ENCODE measurements around the gene EYS.

EYS gene

DNA sequence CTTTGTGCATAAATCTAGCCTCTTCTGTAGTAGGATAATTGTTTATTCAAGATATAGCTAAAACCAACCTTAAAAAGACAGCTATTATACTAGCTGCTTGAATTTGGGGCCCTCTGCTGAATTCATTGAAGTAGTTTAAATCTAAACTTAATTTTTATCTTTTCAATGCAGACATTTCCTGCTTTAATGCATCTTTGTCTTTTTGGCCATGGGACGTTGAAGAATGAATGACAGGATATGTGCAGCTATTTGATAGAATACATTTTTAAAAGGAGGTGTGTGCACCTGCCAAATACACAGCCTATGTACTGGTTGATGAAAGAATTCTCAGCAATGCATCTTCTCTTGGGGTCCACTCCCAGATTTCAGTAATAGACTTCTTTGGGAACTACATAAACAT is 1546.5 kb downstream of the EYS start:
- no peak overlapping the region for H3K4me3 ChIP-seq
- TF ChIP-seq, protein P1, sequence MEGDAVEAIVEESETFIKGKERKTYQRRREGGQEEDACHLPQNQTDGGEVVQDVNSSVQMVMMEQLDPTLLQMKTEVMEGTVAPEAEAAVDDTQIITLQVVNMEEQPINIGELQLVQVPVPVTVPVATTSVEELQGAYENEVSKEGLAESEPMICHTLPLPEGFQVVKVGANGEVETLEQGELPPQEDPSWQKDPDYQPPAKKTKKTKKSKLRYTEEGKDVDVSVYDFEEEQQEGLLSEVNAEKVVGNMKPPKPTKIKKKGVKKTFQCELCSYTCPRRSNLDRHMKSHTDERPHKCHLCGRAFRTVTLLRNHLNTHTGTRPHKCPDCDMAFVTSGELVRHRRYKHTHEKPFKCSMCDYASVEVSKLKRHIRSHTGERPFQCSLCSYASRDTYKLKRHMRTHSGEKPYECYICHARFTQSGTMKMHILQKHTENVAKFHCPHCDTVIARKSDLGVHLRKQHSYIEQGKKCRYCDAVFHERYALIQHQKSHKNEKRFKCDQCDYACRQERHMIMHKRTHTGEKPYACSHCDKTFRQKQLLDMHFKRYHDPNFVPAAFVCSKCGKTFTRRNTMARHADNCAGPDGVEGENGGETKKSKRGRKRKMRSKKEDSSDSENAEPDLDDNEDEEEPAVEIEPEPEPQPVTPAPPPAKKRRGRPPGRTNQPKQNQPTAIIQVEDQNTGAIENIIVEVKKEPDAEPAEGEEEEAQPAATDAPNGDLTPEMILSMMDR (IDR thresholded peaks at IDR 0.05), result no peak
- no peak overlapping the region for H3K27ac ChIP-seq
- no peak for DNase-seq (ENCODE audit: low spot score)

DNA sequence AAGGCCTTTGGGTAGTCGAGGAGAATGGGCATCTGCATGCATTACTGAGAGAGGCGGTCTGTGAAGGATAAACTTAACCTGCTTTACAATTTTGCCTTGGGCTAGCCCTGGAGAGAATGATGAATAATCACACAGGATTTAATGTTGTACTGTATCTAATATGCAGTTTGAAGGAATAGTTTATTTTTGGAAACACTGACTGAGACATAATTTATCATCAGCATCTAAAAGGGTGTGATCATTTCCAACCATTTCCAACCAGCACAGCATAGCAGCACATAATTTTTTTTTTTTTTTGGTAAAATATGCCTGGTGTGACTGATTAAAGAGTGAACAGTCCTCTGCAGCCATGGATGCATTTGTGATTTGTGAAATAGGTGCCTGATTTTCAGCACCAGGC is 1552.0 kb downstream of the EYS start:
- TF ChIP-seq, protein P1 (IDR thresholded peaks at IDR 0.05), result no peak
- Histone ChIP-seq H3K27ac (no peak overlapping the region), H3K4me3 (no peak overlapping the region)
- DNase-seq (ENCODE audit: low spot score), result no peak

DNA sequence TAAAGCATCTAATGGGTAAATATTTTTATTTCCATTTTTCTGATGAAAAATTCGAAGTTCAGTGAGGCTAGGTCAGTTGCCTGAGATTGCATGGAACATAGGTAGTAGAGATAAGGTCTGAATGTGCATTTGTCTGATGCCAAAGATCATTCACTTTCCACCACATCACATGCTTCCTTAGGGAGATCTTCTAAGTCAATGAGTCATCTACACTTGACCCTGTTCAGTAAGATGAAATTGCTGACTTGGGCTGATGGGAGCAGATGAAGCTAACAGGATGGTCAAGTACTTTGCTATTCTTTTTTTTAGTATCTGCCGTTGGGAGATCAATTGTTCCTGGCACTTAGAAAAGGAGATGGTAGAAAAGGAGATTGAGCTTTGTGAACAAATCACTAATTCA is 1560.2 kb downstream of the EYS start:
- DNase-seq (ENCODE audit: low spot score), result no peak
- TF ChIP-seq, protein P1 (IDR thresholded peaks at IDR 0.05), result no peak
- no peak overlapping the region for H3K4me3 ChIP-seq
- no peak overlapping the region for H3K27ac ChIP-seq

DNA sequence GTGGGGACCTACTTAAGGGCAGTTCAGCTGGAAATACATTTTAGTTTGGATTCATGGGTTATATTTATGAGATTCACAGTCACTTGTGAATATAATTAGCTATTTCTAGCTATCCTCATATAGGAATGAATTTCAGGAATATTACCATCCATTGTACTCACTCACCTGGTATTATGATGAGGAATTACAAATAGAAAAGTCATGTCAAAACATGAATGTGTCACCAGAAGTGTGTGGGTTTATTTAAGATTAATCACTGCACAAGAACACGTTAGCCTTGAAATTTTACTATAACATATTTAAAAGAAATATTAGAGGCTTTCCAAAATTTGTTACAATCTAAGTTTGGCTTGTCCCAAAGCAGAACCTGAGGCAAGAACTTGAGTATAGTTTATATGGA is 1560.9 kb downstream of the EYS start:
- H3K27ac ChIP-seq, result no peak overlapping the region
- no peak overlapping the region for H3K4me3 ChIP-seq
- TF ChIP-seq, protein P1 (IDR thresholded peaks at IDR 0.05), result no peak
- DNase-seq (ENCODE audit: low spot score), result no peak

- DNase-seq (ENCODE audit: low spot score), result no peak
- H3K27ac ChIP-seq, result no peak overlapping the region
- TF ChIP-seq, protein P1 (IDR thresholded peaks at IDR 0.05), result no peak
- H3K4me3 ChIP-seq, result no peak overlapping the region
These were observed 1561.4 kb downstream of the EYS start for GRCh38 chr6:64145658-64146057.

DNA sequence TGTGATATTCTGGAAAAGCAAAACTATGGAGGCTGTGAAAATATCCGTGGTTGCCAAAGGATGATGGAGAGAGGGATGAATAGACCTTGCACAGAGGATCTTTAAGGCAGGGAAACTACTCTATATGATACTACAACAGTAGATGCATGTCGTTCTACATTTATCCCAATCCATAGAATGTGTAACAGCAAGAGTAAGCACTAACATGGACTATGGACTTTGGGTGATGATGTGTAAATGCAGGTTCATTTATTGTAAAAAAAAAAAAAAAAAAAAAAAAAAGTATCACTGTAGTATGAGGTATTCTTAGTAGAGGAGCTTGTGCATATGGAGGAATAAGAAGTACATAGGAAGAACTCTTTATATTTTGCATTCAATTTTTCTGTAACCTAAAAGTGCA is 1563.9 kb downstream of the EYS start:
- DNase-seq (ENCODE audit: low spot score), result no peak
- TF ChIP-seq, protein P1 (IDR thresholded peaks at IDR 0.05), result no peak
- Histone ChIP-seq H3K27ac (no peak overlapping the region), H3K4me3 (no peak overlapping the region)

DNA sequence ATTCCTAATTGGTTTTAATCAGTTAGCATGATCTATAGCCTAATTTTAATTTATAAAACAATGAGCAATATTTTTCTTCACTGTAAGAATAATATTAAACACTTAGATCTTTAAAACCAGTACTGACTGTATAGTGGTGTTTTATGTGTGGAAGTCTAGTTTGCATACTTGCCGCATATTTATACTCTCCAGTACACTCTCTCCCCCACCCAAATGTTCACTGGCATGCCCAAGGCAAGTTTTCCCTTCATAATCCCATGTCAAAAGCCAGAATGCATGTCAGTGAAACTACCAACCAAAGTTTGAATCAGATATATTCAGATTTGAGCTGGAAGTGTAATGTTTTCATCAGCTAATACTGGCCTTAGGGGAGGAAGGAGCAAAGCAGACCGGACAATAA is 1565.3 kb downstream of the EYS start:
- H3K4me3 ChIP-seq, result no peak overlapping the region
- TF ChIP-seq, protein P1 (IDR thresholded peaks at IDR 0.05), result no peak
- DNase-seq (ENCODE audit: low spot score), result no peak
- no peak overlapping the region for H3K27ac ChIP-seq
